GM12873 (cell line): ENCODE results near the gene ASL.

ENCODE experiments used
- TF ChIP-seq, protein P1 (sequence below): IDR thresholded peaks from 2 replicates; pipeline ENCODE4 v1.5.1; 2012; ENCODE audit warnings: low read depth, mild to moderate bottlenecking, moderate library complexity, low read length, control low read depth; ENCODE audit not compliant: insufficient read depth; ENCODE audit errors: missing control alignments

ASL gene

DNA sequence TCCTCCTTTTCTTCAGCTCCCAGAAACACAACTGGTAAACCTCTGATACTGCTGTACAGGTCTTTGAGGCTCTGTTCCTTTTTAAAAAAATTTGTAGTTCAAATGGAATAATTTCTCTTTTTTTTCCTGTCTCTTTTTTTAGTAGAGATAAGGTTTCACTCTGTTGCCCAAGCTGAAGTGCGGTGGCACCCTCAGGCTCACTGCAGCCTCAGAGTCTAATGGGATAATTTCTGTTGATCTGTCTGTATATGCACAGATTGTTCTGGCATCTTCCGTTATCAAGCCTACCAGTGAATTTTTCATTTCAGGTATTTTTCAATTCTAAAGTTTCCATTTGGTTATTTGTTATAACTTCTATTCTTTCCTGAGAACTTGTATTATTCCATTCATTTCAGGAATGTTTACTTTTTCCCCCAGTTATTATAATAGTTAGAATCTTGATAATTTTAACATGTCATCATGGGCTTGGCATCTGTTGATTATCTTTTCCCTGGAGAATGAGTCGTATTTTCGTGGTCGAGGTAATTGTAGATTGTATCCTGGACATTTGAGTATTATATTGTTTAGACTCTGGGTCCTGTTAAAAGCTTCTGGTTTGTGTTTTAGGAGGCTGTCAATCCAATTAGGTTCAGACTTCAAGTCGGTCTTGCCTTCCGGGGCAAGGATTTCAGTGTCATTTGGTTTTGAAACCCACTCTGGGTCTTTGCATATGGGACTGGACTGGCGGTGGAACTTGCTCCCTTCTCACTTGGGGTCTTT, 63.6 kb downstream of the ASL start:
- TF ChIP-seq, protein P1, sequence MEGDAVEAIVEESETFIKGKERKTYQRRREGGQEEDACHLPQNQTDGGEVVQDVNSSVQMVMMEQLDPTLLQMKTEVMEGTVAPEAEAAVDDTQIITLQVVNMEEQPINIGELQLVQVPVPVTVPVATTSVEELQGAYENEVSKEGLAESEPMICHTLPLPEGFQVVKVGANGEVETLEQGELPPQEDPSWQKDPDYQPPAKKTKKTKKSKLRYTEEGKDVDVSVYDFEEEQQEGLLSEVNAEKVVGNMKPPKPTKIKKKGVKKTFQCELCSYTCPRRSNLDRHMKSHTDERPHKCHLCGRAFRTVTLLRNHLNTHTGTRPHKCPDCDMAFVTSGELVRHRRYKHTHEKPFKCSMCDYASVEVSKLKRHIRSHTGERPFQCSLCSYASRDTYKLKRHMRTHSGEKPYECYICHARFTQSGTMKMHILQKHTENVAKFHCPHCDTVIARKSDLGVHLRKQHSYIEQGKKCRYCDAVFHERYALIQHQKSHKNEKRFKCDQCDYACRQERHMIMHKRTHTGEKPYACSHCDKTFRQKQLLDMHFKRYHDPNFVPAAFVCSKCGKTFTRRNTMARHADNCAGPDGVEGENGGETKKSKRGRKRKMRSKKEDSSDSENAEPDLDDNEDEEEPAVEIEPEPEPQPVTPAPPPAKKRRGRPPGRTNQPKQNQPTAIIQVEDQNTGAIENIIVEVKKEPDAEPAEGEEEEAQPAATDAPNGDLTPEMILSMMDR: no peak

DNA sequence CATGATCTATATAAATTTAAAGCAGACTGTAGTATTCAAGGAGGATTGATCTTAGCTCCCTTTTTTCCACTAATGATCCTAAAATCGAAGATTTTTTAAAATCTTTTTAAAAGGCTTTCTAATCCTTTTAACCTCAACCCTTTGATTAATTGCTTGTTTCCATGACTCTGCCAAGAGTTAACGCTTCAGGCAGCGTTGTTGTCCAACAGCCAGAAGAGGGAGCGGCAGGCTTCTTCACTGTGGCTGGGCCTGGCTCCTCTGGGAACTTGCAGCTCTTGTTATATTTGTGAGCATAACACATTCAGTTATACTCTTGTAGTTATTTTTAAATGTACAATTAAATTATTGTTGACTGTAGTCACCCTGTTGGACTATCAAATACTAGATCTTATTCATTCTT, 65.3 kb downstream of the ASL start:
- TF ChIP-seq, protein P1: no peak

DNA sequence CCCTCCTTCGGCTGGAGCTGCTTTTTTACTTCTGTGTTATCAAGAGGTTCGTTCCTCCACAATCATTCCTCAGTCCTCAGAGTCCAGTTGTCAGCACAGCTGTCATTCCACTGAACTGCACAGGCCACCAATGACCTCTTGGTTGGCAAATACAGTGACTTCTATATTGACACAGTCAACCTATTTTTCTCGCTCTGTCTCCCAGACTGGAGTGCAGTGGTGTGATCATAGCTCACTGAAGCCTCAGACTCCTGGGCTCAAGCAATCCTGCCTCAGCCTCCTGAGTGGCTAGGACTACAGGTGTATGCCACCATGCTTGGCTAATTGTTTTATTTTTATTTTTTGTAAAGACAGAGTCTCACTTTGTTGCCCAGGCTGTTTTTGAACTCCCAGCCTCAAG, 66.7 kb downstream of the ASL start:
- TF ChIP-seq, protein P1: no peak

DNA sequence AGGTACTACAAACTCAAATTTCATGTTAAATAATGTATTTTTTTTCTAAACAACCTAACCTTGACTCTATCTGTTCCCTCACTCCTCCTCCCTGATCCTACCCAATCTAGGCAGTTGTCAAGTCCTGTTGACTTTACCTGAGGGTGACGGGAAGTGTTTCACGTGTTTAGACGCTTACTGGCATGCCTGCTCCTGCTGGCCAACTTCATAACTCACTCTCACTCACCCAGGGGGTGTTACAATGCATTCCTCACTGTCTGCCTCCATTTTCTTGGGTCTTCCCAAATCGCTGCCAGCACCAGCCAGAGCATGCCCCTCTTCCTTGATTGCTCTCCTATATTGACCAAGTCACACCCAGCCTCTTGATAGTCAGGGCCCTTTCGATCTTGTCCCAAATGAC, 67.4 kb downstream of the ASL start:
- TF ChIP-seq, protein P1: no peak
